Body of pancreas (tissue), 4 donors: ENCODE data around the gene UNC119B. TPM values are rescaled to one million over a fixed set of nuclear protein-coding genes. Genes with fewer than 3 reads are reported as not detected.

Source experiments
- ATAC-seq: fragments of 150-250 bp; one replicate; pipeline ENCODE4 v1.9.1; 2016
- DNase-seq, 4 donors: peaks; one replicate each; pipeline ENCODE4 v3.0.0-alpha.2; 2019
- H3K27ac ChIP-seq, 4 donors: fragments of 200-600 bp; sonication (generic); 1 replicate in 3 of 4; 2 replicates in 1 of 4; pipeline versions ENCODE4 v1.5.1 to v1.6.1; 2016 to 2019; ENCODE audit warnings: mild to moderate bottlenecking in 1 of 4, mixed read lengths in 1 of 4, moderate library complexity in 1 of 4
- H3K27me3 ChIP-seq, 2 donors: fragments of 200-600 bp; sonication (generic); one replicate each; pipeline ENCODE4 v1.6.0; 2016; ENCODE audit warnings: mild to moderate bottlenecking in 1 of 2
- H3K36me3 ChIP-seq, 2 donors: fragments of 200-600 bp; sonication (generic); replicated peaks in 1 of 2; 2 replicates each; pipeline ENCODE4 v1.5.1; 2016; ENCODE audit warnings: low read depth in 2 of 2; ENCODE audit not compliant: insufficient read depth in 1 of 2
- H3K4me1 ChIP-seq: fragments of 200-600 bp; sonication (generic); one replicate; pipeline ENCODE4 v1.6.0; 2016
- H3K4me3 ChIP-seq, 2 donors: fragments of 200-600 bp; sonication (generic); 1 replicate in 1 of 2; 2 replicates in 1 of 2; pipeline ENCODE4 v1.5.1; 2016 to 2019
- H3K9me3 ChIP-seq, 3 donors: fragments of 200-600 bp; sonication (generic); 1 replicate in 2 of 3; 2 replicates in 1 of 3; pipeline ENCODE4 v1.5.1; 2016
- CTCF ChIP-seq, 7 experiments: fragments of 450-650 bp in 4 of 7; fragments of 200-600 bp in 3 of 7; sonication (generic) in 3 of 7; IDR thresholded peaks; one replicate each; pipeline ENCODE4 v1.5.1; 2016 to 2019; ENCODE audit warnings: antibody characterized with exemption in 7 of 7
- POLR2A ChIP-seq, 3 donors: fragments of 450-650 bp; IDR thresholded peaks; one replicate each; pipeline ENCODE4 v1.6.1; 2016; ENCODE audit warnings: antibody characterized with exemption in 3 of 3, mild to moderate bottlenecking in 2 of 3
- WGBS, 2 donors: methylation state at CpG; one replicate each; pipeline ENCODE4 v1.1.5; 2017; 5-methylcytosine and 5-hydroxymethylcytosine counted together
- intact Hi-C: fragments of 100-400 bp; cut with DNase I; formaldehyde crosslinking; loops from one replicate; pipeline ENCODE4 v1.15.1; 2023
- total RNA-seq, 2 donors: library from RNA; depleted of rRNA; stranded (reverse); fragments of >200 nt; gene quantifications; one replicate each; pipeline ENCODE4 v1.1.0, GENCODE V29; 2016

The UNC119B gene
- total RNA-seq, 2 donors from 2014 or later = 8.6 to 23.6 TPM

GRCh38 chr12:120739031-120739762 lies 28.9 kb downstream of the UNC119B start:
- intact Hi-C loops = no loop called here
- WGBS, 2 donors = 94% methylated on average over 32 of the region's 38 CpGs; no CpG with 5 or more reads in 1 of the 2 donors
- DNase-seq (no peak), ATAC-seq (no peak)
- peaks cover 10% of the 10 kb centered on the region for H3K4me1 ChIP-seq
- TF ChIP-seq CTCF (IDR thresholded peaks at IDR 0.05) (no peak), POLR2A (IDR thresholded peaks at IDR 0.05) (no peak)
- peaks cover 0 to 2% of the 10 kb centered on the region in 2 donors for H3K36me3 ChIP-seq
- H3K27me3 ChIP-seq = no peaks in the 10 kb centered on the region
- H3K4me3 ChIP-seq = no peak overlapping the region
- H3K9me3 ChIP-seq = no peaks in the 10 kb centered on the region
- no peak overlapping the region for H3K27ac ChIP-seq

GRCh38 chr12:120739821-120740613 lies 29.8 kb downstream of the UNC119B start:
- Histone ChIP-seq H3K36me3 (peaks cover 0 to 2% of the 10 kb centered on the region in 2 donors), H3K27me3 (no peaks in the 10 kb centered on the region), H3K4me3 (no peak overlapping the region), H3K4me1 (peaks cover 10% of the 10 kb centered on the region), H3K27ac (no peak overlapping the region), H3K9me3 (no peaks in the 10 kb centered on the region)
- no peak for DNase-seq
- ATAC-seq = no peak
- 83 to 86% methylated on average over 9 to 16 of the region's 16 CpGs for WGBS, 2 donors
- intact Hi-C loops = no loop called here
- no peak for TF ChIP-seq CTCF (IDR thresholded peaks at IDR 0.05)
- no peak for TF ChIP-seq POLR2A (IDR thresholded peaks at IDR 0.05)

- peaks cover 0 to 2% of the 10 kb centered on the region in 2 donors for H3K36me3 ChIP-seq
- intact Hi-C loops = no loop called here
- ATAC-seq = no peak
- no peaks in the 10 kb centered on the region for H3K27me3 ChIP-seq
- 95% methylated on average over 14 of the region's 15 CpGs; no CpG with 5 or more reads in 1 of the 2 donors for WGBS, 2 donors
- peaks cover 10% of the 10 kb centered on the region for H3K4me1 ChIP-seq
- TF ChIP-seq POLR2A (IDR thresholded peaks at IDR 0.05) (no peak), CTCF (IDR thresholded peaks at IDR 0.05) (no peak)
- no peak overlapping the region for H3K4me3 ChIP-seq
- H3K27ac ChIP-seq = no peak overlapping the region
- no peaks in the 10 kb centered on the region for H3K9me3 ChIP-seq
- DNase-seq = no peak
These were observed 30.6 kb downstream of the UNC119B start for GRCh38 chr12:120740871-120741270.

GRCh38 chr12:120741476-120742421 lies 31.5 kb downstream of the UNC119B start:
- TF ChIP-seq CTCF (IDR thresholded peaks at IDR 0.05) (no peak), POLR2A (IDR thresholded peaks at IDR 0.05) (no peak)
- intact Hi-C loops = no loop called here
- Histone ChIP-seq H3K4me1 (peaks cover 10% of the 10 kb centered on the region), H3K27ac (peak overlapping the region in 3 of 4 donors; percentile 40 to 46 (median 43)), H3K36me3 (peaks cover 0 to 2% of the 10 kb centered on the region in 2 donors), H3K4me3 (no peak overlapping the region), H3K9me3 (no peaks in the 10 kb centered on the region), H3K27me3 (no peaks in the 10 kb centered on the region)
- ATAC-seq (peak; percentile 85), DNase-seq (peak; percentile 70 to 91 (median 88))
- WGBS, 2 donors = 51 to 78% methylated on average over 14 to 31 of the region's 33 CpGs
